ENCODE data around the gene ZC3H7B.

Gene ZC3H7B

DNA sequence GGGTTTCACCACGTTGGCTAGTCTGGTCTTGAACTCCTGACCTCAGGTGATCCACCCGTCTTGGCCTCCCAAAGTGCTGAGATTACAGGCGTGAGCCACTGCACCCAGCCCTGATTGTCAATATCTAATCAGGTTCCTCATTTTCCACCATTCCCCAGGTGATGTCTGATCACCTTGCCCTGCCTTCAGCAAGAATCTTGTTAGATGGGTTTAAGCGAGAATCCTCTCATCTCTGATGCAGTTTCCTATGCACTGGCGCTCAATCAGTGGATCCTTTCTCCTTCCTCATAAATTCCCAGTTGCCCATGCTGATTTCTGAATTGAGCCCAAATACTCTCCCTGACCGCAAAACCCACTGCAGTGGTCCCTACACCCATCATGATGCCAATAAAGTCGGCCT is 664 bp upstream of the ZC3H7B start:
- TF ChIP-seq GATA2 (IDR thresholded peaks at IDR 0.05; ENCODE audit: low read depth, low read length) (no peak), GATA3 (IDR thresholded peaks at IDR 0.05; ENCODE audit: low read depth, low read length) (no peak)

DNA sequence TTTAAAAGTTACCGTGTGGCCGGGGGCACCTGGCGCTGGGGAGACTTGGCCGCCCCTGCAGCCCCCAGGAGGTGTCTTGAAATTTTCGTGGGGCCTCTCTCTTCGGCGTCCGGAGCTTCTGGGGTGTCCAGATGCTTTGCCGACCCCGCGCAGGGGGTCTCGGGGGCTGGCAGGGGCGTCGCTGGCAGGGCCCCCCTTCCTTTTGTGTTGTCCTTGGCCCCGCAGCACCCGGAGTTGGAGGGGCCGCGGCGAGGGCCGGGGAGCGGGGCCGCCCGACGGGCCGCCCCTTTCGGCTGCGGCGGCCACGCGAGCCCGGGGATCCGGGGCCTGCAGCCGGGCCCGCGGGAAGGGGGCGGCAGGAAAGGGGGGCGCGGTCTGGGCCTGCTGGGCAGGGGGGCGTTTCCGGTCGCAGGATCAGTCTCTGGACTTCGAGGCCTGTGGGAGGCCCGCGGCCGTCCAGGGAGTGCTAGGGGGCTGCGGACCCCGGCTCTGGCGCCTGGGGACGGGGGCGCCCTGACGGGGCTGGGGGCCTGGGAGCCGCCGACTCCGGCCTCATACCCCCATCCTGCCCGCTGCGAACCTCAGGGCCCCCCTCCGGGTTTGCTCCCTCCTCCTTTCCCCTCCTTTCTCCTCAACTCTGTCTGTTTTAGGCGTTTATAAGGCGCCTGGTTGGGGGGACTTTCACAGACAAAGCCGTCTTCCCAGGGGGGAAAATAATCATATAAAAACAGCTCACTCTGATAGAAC is 869 bp downstream of the ZC3H7B start:
- TF ChIP-seq GATA2 (IDR thresholded peaks at IDR 0.05; ENCODE audit: low read depth, low read length) (no peak), GATA3 (IDR thresholded peaks at IDR 0.05; ENCODE audit: low read depth, low read length) (no peak)

DNA sequence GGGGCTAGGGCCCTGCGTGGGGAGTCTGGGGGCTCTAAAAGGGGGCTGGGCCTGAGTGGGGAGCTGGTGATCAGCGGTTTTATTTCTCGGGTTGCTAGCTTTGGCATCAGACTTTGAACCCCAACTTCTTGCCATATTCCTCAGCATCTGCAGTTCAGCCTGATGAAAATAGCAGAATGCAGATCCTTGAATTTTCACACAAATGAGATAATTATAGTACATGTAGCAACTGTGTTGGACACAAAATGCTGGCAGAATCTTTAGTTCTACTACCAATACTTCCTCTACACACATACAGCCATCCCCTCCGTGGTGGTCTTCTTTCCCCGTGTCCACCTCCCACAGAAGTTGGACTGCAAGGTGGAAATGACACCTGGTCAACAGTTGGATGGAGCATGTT is 1.5 kb downstream of the ZC3H7B start:
- TF ChIP-seq GATA2 (IDR thresholded peaks at IDR 0.05; ENCODE audit: low read depth, low read length): no peak
- no peak for TF ChIP-seq GATA3 (IDR thresholded peaks at IDR 0.05; ENCODE audit: low read depth, low read length)

DNA sequence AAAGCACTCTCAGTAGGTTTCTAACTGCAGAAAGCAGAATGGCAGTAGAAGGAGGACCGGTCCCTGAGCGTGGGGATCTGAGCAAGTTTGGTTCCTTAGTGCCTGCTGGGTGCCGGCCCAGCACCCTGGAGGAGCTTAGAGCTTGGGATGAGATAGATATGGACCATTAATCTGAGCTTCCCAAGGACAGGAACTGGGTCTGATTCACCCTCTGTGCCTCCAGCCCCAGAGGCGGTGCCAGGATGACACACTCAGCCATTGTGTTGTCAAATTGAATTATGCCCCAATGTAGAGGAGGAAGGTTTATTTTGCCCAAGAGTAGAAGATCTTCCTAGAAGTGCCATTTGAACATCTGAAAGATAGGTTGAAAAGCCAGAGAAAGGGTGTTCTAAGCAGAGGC is 4.3 kb downstream of the ZC3H7B start:
- no peak for TF ChIP-seq GATA2 (IDR thresholded peaks at IDR 0.05; ENCODE audit: low read depth, low read length)
- TF ChIP-seq GATA3 (IDR thresholded peaks at IDR 0.05; ENCODE audit: low read depth, low read length): no peak

DNA sequence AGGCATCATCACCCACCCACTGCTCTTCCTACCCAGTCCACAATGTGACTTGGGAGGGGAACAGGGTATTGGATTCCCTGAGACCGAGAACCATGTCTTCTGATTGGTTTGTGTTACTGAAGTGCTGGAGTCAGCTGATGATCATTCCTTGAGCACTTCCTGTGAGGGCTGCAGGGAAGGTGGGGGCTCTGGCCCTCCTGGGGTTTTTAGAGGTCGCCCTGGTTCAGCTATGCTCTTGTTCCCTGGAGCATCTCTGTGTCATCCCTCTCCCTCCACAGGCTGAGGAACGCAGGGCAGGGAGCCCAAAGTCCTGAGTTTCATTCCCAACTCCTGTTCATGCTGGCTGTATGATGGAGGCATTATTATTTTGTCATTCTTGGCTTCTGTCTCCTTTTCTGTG is 6.7 kb downstream of the ZC3H7B start:
- TF ChIP-seq GATA3 (IDR thresholded peaks at IDR 0.05; ENCODE audit: low read depth, low read length) (no peak), GATA2 (IDR thresholded peaks at IDR 0.05; ENCODE audit: low read depth, low read length) (no peak)

DNA sequence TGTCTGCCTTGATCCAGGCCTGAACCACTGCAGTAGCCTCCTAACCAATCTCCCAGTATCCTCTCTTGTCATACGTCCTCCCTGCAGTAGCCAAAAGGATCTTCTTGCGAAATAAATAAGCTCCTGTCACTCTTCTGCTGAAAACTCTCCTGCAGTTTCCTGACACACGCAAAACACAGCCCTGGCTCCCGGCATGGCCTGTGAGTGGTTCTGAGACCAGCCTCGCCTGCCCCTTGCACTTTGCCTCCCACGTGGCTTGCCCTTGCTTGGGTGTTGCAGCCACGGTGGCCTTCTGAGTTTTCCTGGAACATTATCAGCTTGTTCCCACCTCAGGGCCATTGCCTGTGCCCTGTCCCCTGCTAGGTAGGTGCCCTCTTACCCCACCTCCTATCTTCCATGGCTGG is 7.2 kb downstream of the ZC3H7B start:
- TF ChIP-seq GATA2 (IDR thresholded peaks at IDR 0.05; ENCODE audit: low read depth, low read length) (no peak), GATA3 (IDR thresholded peaks at IDR 0.05; ENCODE audit: low read depth, low read length) (no peak)

DNA sequence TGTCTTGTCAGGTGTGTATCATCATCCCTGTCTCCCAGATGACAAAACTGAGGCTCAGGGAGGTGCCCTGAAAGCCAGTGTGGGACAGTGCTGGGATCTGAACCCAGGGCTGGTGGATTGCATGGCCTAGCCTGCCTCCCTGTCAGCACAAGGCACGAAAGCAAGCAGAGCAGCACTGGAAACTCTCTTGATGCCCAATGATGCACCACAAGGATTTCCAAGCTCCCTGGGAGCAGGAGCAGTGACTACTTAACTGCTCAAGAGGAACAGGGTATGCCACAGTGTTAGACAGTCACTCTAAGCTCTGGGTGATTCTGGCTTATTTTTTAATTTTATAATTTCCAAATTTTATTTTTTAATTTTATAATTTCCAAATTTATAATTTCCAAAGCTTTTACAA is 9.0 kb downstream of the ZC3H7B start:
- TF ChIP-seq GATA3 (IDR thresholded peaks at IDR 0.05; ENCODE audit: low read depth, low read length) (no peak), GATA2 (IDR thresholded peaks at IDR 0.05; ENCODE audit: low read depth, low read length) (no peak)

DNA sequence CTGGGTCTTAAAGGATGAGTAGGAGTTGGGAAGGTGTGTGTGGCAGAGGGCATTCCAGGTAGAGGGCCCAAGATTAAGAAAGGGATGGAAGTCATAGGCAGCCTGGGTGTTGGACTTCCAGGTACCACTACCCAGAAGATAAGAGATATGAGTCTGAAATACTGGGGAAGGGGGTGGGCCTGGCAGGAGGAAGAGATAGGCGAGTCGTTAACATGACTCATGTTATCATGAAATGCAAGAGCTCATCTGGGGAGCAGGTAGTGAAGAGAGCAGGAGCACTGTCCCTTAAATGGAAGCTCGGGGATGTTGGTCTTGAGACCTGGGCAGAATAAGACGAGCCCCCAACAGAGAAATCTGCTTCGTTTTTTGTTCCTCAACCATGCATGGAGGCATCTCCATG is 10.2 kb downstream of the ZC3H7B start:
- TF ChIP-seq GATA3 (IDR thresholded peaks at IDR 0.05; ENCODE audit: low read depth, low read length) (no peak), GATA2 (IDR thresholded peaks at IDR 0.05; ENCODE audit: low read depth, low read length) (no peak)

DNA sequence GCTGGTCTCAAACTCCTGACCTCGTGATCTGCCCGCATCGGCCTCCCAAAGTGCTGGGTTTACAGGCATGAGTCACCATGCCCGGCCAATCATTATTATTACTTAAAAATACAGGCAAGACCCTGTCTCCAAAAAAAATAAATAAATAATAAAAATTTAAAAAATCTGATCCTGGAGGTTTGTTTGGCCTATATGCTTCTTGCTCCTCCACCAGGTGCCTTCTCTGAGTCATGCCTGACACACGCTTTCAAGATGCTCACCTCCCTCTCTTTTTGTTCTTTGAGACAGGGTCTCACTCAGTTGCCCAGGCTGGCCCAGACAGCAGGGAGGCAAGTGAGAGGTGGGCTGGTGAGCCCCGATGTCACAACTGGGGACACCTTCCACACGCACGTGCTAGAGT is 13.5 kb downstream of the ZC3H7B start:
- TF ChIP-seq GATA3 (IDR thresholded peaks at IDR 0.05; ENCODE audit: low read depth, low read length): no peak
- no peak for TF ChIP-seq GATA2 (IDR thresholded peaks at IDR 0.05; ENCODE audit: low read depth, low read length)

DNA sequence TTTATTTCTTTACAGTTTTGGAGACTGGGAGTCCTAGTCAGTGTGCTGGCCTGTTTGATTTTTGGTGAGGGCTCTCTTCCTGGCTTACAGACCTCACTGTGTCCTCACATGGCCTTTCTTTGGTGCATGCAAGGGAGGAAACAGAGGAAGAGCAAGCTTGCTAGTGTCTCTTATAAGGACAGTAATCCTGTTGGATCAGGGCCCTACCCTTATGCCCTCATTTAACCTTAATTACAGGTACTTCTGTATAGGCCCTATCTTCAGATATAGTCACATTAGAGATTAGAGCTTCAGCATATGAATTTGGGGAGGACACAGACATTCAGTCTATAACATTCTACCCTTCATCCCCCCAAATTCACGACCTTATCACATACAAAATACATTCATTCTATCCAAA is 14.3 kb downstream of the ZC3H7B start:
- TF ChIP-seq GATA2 (IDR thresholded peaks at IDR 0.05; ENCODE audit: low read depth, low read length): no peak

DNA sequence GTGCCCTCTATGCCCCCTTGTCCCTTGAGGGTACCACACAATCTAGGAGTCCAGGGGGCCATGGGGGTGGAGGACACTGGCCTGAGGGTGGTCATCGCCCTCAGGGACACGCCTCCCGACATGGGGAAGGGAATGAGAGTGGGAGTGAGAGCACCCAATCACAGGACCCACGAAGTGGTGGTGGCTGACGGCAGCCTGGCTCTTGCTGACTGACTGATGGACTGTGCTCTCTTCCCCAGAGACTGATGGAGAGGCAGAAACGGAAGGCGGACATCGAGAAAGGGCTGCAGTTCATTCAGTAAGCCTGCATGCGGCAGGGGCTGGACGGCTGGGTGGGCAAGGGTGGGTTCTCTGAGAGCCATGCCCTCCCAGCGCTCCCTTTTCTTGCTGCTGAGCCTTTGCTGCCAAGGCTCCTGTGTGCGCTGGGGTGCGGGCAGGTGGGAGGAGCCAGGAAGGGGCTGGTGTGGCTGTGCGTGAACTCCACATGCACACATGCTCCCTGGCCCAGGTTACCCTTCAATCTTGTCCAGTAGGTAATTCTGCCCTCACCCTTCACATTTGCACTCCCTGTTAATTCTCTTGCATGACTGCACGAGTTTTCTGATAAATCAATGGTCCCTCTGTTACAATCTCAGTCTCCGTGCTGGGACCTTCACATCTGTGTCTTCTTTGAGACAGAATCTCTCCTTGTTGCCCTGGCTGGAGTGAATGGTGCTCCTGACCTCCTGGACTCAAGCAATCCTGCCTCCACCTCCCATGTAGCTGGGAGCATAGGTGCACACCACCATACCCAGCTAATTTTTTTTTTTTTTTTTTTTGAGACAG is 19.3 kb downstream of the ZC3H7B start:
- TF ChIP-seq GATA3 (IDR thresholded peaks at IDR 0.05; ENCODE audit: low read depth, low read length): no peak
- TF ChIP-seq GATA2 (IDR thresholded peaks at IDR 0.05; ENCODE audit: low read depth, low read length): no peak

DNA sequence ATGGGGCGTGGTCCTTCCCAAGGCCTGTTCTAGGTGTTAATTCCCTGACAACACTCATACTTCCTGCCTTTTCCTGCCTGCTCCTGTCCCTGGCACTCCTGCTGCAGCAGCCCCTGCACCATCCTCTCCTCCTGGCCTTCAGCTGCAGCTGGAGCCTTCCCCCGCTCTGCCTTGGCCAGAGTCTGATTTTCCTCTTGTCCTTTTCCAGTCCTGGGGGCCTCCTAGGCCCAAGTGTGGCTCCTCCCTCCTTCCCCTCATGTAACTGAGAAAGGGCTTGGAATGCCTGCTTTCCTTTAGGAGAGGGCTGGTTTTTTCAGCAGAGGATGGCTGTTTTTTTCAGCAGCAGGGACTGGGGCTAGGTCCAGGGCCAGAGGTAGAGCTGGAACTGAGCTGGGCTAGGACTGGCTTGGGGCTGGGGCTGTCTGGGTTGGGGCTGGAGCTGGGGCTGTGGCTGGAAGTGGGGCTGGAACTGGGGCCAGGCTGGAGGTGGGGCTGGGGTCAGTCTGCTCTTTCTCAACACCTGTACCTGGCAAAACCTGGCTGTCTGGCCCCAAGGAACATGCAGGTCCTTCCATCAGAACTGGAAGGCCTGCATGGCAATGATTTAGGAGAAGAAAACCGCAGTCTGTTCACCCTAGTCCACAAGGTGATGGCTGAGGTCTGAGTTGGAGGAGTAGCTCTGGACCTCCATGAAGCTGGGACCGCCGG is 23.6 kb downstream of the ZC3H7B start:
- TF ChIP-seq GATA3 (IDR thresholded peaks at IDR 0.05; ENCODE audit: low read depth, low read length): no peak
- TF ChIP-seq GATA2 (IDR thresholded peaks at IDR 0.05; ENCODE audit: low read depth, low read length): no peak

DNA sequence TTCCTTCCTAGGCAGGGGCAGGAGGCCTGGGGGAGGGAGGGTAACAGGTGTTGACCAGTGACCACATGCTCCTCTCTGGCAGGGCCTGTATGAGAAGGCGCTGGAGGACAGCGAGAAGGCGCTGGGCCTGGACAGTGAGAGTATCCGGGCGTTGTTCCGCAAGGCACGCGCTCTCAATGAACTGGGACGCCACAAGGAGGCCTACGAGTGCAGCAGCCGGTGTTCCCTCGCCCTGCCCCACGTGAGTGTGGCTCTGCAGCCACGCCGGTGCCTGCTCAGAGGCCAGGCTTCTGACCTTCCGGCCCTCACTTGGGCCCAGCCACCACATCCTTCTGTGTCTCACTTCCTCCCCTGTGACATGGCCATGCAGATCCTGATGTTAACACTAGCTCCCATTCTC is 25.8 kb downstream of the ZC3H7B start:
- TF ChIP-seq GATA3 (IDR thresholded peaks at IDR 0.05; ENCODE audit: low read depth, low read length) (no peak), GATA2 (IDR thresholded peaks at IDR 0.05; ENCODE audit: low read depth, low read length) (no peak)

DNA sequence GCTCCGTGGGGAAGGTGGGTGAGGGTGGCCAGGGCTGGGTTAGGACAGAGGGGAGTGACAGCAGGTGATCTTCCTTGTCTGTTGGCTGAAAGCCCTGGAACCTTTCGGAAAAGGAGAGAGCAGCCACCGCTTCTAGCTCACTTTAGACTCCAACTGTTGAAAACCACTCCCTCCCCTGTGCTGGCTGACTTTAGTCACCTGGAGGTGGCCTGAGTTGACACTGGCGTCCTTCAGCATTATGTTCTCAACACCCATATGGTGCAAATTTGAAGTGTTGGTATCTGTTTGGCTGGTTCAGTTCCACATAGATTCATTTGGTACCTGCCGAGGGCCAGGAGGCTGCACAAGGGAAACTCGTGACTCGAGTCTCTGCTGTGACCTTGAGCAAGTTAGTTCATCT is 28.8 kb downstream of the ZC3H7B start:
- TF ChIP-seq GATA2 (IDR thresholded peaks at IDR 0.05; ENCODE audit: low read depth, low read length) (no peak), GATA3 (IDR thresholded peaks at IDR 0.05; ENCODE audit: low read depth, low read length) (no peak)
